Endothelial cell of umbilical vein (primary cell): ENCODE results near the gene MACROD2. TPM values are rescaled to one million over a fixed set of nuclear protein-coding genes. Genes with fewer than 3 reads are reported as not detected.

Experiments used
- BruUV-seq: library from RNA; stranded (reverse); fragments of 400-500 nt; replicated peaks from 2 replicates; lab custom pipeline; 2021; lab: Mats Ljungman, UMichigan
- CTCF ChIA-PET: fragments of 300-600, 350-600 bp; sonication (Branson Sonifier 250); formaldehyde crosslinking; loops from one replicate; lab custom pipeline; 2021; ENCODE audit warnings: antibody characterized with exemption, inconsistent platforms; lab: Charles Lee
- POLR2A ChIA-PET: fragments of 300-600, 350-600 bp; sonication (Branson Sonifier 250); formaldehyde crosslinking; loops from one replicate; lab custom pipeline; 2021; ENCODE audit warnings: antibody characterized with exemption, inconsistent platforms; lab: Charles Lee
- DNase-seq: peaks from one replicate; pipeline ENCODE4 v3.0.0-alpha.2; 2011; ENCODE audit warnings: low read depth, low spot score
- FAIRE-seq: peaks from 2 replicates; lab custom pipeline; 2011; peaks lifted over from hg19 to GRCh38; lab: Jason Lieb, UNC
- H2AFZ ChIP-seq: 2 replicates; pipeline ENCODE4 v1.6.0; 2012; ENCODE audit warnings: low read depth, low read length, control low read depth, inconsistent platforms
- H3K27ac ChIP-seq: 2 replicates; pipeline ENCODE4 v1.5.1; 2011; ENCODE audit warnings: low read depth, mild to moderate bottlenecking, control low read depth, low read length, moderate library complexity; ENCODE audit not compliant: insufficient read depth
- H3K27me3 ChIP-seq, 2 experiments: 2 replicates each; pipeline versions ENCODE4 v1.6.0 to v1.6.1; 2011; ENCODE audit warnings: low read length in 2 of 2, mixed read lengths in 1 of 2; ENCODE audit not compliant: control insufficient read depth in 2 of 2, insufficient read depth in 2 of 2
- H3K36me3 ChIP-seq, 2 experiments: 2 replicates in 1 of 2; 3 replicates in 1 of 2; pipeline ENCODE4 v1.5.1; 2011; ENCODE audit warnings: low read length in 2 of 2, mild to moderate bottlenecking in 1 of 2, moderate library complexity in 1 of 2; ENCODE audit not compliant: control insufficient read depth in 2 of 2, insufficient read depth in 2 of 2; ENCODE audit errors: extremely low read depth in 1 of 2
- H3K4me1 ChIP-seq: 3 replicates; pipeline ENCODE4 v1.5.1; 2011; ENCODE audit warnings: mild to moderate bottlenecking, low read length; ENCODE audit not compliant: control insufficient read depth, insufficient read depth; ENCODE audit errors: extremely low read depth
- H3K4me2 ChIP-seq: 2 replicates; pipeline ENCODE4 v1.6.1; 2011; ENCODE audit warnings: low read length, control low read depth, mixed read lengths; ENCODE audit not compliant: insufficient read depth
- H3K4me3 ChIP-seq, 3 experiments: fragments of 200-600 bp in 1 of 3; sonication (generic), shearing (Covaris generic) in 1 of 3; replicated peaks in 1 of 3; 2 replicates each; pipeline ENCODE4 v1.5.1; 2011 to 2016; ENCODE audit warnings: control low read depth in 3 of 3, low read length in 3 of 3, mild to moderate bottlenecking in 2 of 3, inconsistent platforms in 1 of 3, low read depth in 1 of 3, moderate library complexity in 1 of 3; ENCODE audit not compliant: insufficient read depth in 1 of 3
- H3K79me2 ChIP-seq: 2 replicates; pipeline ENCODE4 v1.6.0; 2012; ENCODE audit warnings: low read length, inconsistent platforms; ENCODE audit not compliant: control insufficient read depth, insufficient read depth
- H3K9ac ChIP-seq: replicated peaks from 2 replicates; pipeline ENCODE3; 2011; ENCODE audit warnings: low read length, control low read depth; ENCODE audit not compliant: insufficient read depth; ENCODE audit errors: extremely low read depth
- H3K9me1 ChIP-seq: replicated peaks from 3 replicates; pipeline ENCODE4 v1.6.0; 2011; ENCODE audit warnings: mild to moderate bottlenecking, low read length; ENCODE audit not compliant: control insufficient read depth, insufficient read depth; ENCODE audit errors: extremely low read depth
- H3K9me3 ChIP-seq: replicated peaks from 2 replicates; pipeline ENCODE4 v1.5.1; 2012; ENCODE audit warnings: low read length, inconsistent platforms; ENCODE audit not compliant: control insufficient read depth, insufficient read depth
- H4K20me1 ChIP-seq: replicated peaks from 2 replicates; pipeline ENCODE3; 2011; ENCODE audit warnings: mild to moderate bottlenecking, low read length; ENCODE audit not compliant: control insufficient read depth, insufficient read depth; ENCODE audit errors: extremely low read depth
- CTCF ChIP-seq, 2 donors: IDR thresholded peaks; 1 replicate in 1 of 2; 2 replicates in 1 of 2; pipeline ENCODE4 v1.5.1; 2011; ENCODE audit warnings: low read length in 2 of 2, mild to moderate bottlenecking in 2 of 2, moderate library complexity in 2 of 2, control low read depth in 1 of 2, inconsistent platforms in 1 of 2, low read depth in 1 of 2; ENCODE audit not compliant: insufficient read depth in 1 of 2; ENCODE audit errors: extremely low read depth in 1 of 2
- EZH2 ChIP-seq: IDR thresholded peaks from 2 replicates; pipeline ENCODE4 v1.6.1; 2012; ENCODE audit warnings: borderline replicate concordance, low read depth, mild to moderate bottlenecking, moderate library complexity, low read length, inconsistent platforms; ENCODE audit not compliant: severe bottlenecking
- FOS ChIP-seq: IDR thresholded peaks from 2 replicates; pipeline ENCODE4 v1.6.1; 2011; ENCODE audit warnings: mild to moderate bottlenecking, low read length, moderate library complexity, borderline replicate concordance; ENCODE audit not compliant: insufficient read depth
- GATA2 ChIP-seq: IDR thresholded peaks from 2 replicates; pipeline ENCODE4 v1.7.0; 2011; ENCODE audit warnings: low read depth, mild to moderate bottlenecking, moderate library complexity, mixed read lengths, low read length; ENCODE audit not compliant: insufficient read length, insufficient read depth
- JUN ChIP-seq: IDR thresholded peaks from 2 replicates; pipeline ENCODE4 v1.6.1; 2011; ENCODE audit warnings: borderline replicate concordance, low read depth; ENCODE audit not compliant: insufficient read length, insufficient read depth
- MAX ChIP-seq: IDR thresholded peaks from 2 replicates; pipeline ENCODE4 v1.6.1; 2011; ENCODE audit not compliant: insufficient read depth, insufficient read length
- MYC ChIP-seq: IDR thresholded peaks from one replicate; pipeline ENCODE4 v1.6.1; 2011; ENCODE audit warnings: mild to moderate bottlenecking, low read depth, low read length
- POLR2A ChIP-seq: IDR thresholded peaks from 2 replicates; pipeline ENCODE4 v1.6.1; 2012; ENCODE audit warnings: low read depth, mild to moderate bottlenecking, control low read depth, low read length
- POLR2AphosphoS5 ChIP-seq: IDR thresholded peaks from 2 replicates; pipeline ENCODE4 v1.6.1; 2012; ENCODE audit warnings: low read depth, mild to moderate bottlenecking, control low read depth, low read length, moderate library complexity; ENCODE audit not compliant: insufficient read depth
- dilution Hi-C: fragments of 300-500 bp; cut with MboI; formaldehyde crosslinking; loops from one replicate; pipeline ENCODE4 v1.15.0; 2019; ENCODE audit warnings: low sequenced_read_pairs; ENCODE audit not compliant: extremely low pct_ligation_motif_present
- intact Hi-C: fragments of 100-400 bp; cut with micrococcal nuclease; formaldehyde crosslinking; loops from one replicate; pipeline ENCODE4 v1.10.0; 2022
- polyA plus RNA-seq, 4 experiments: library from polyadenylated mRNA; depleted of rRNA in 3 of 4; stranded (reverse) in 3 of 4; unstranded in 1 of 4; fragments of >200 nt; gene quantifications; 2 replicates each; pipeline versions ENCODE4 v1.2.1 to v1.2.3, GENCODE V29; 2011 to 2012; ENCODE audit warnings: missing spikeins in 1 of 4
- total RNA-seq: library from RNA; stranded (reverse); gene quantifications from 2 replicates; pipeline ENCODE4 v1.2.3, GENCODE V29; 2021

MACROD2 gene
- total and polyA plus RNA-seq, 2 donors (not counting 3 experiments of a cell fraction or from before 2014, with no cell fraction given), result 0.11 to 0.73 TPM

GRCh38 chr20:14561741-14562221, 566.5 kb downstream of the MACROD2 start:
- Histone ChIP-seq H3K79me2 (no peaks in the 10 kb centered on the region), H3K27ac (no peak overlapping the region), H3K9ac (no peak overlapping the region), H3K9me1 (no peaks in the 10 kb centered on the region), H3K9me3 (no peaks in the 10 kb centered on the region), H2AFZ (no peak overlapping the region), H3K4me3 (no peak overlapping the region), H3K4me1 (no peaks in the 10 kb centered on the region), H3K36me3 (no peaks in the 10 kb centered on the region), H3K4me2 (no peak overlapping the region), H4K20me1 (no peaks in the 10 kb centered on the region), H3K27me3 (no peaks in the 10 kb centered on the region)
- dilution Hi-C loops, result no loop called here
- TF ChIP-seq JUN, result no peak
- TF ChIP-seq POLR2A, result no peak
- no peak for TF ChIP-seq MAX
- TF ChIP-seq MYC, result no peak
- TF ChIP-seq CTCF (IDR thresholded peaks at IDR 0.05; ENCODE audit: extremely low read depth in 1 of 2, insufficient read depth in 1 of 2, low read depth in 1 of 2, low read length in 2 of 2), result no peak
- TF ChIP-seq EZH2, result no peak
- no peak for TF ChIP-seq POLR2AphosphoS5
- no peak for TF ChIP-seq GATA2
- no peak for TF ChIP-seq FOS
- ChIA-PET POLR2A (no interaction called here), CTCF (interaction anchor here (1.1 kb wide), 1 partner anchor 224 kb away, joined by 6 read pairs; the partner anchor contains the start of gene FLRT3)
- FAIRE-seq (no peak), DNase-seq (no peak)
- intact Hi-C loops, result no loop called here
- no TSS peak for BruUV-seq
